NCI-H524 treated with DMSO at 0.1 percent for 48 hours (cell line): ENCODE data around the gene OR2C1.

Experiments used
- DNase-seq: peaks from one replicate; lab custom pipeline; 2025; lab: John Stamatoyannopoulos, UW

The OR2C1 gene

DNA sequence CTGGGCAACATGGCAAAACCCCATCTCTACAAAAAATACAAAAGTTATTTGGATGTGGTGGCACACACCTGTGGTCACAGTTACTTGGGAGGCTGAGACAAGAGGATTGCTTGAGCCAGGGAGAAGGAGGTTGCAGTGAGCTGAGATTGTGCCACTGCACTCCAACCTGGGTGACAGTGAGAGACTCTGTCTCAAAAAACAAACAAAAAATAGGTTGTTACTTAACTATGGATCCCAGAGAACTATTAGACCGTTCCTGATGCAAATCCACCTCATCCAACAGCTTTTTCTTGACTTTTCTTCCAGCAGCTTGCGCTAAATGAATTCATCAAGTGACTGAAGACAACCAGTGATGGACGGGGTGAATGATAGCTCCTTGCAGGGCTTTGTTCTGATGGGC, at the start of gene OR2C1:
Gene OR2C1, plus strand, starts transcription at position 301 of the 400 bp plus-strand sequence. Its CDS starts 52 bp downstream, at position 353.
- DNase-seq = no peak

DNA sequence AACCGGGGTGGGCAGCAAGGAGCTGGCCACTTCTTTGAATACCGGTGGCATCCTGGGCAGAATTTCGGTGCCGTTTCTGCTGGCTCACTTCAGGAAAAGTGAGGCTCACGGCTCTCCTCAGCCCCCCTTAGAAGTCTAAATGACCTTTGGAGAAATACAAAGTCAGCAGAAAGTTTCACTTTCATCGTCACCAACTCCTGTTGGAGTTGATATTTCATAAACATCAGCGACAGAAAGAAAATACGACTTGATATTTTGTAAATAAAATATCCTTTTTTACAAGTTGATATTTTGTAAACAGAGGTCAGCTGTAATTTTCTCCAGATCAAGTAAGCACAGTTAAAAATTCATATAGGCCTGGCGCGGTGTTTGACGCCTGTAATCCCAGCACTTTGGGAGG, 49.6 kb upstream of the OR2C1 start:
- DNase-seq = no peak

DNA sequence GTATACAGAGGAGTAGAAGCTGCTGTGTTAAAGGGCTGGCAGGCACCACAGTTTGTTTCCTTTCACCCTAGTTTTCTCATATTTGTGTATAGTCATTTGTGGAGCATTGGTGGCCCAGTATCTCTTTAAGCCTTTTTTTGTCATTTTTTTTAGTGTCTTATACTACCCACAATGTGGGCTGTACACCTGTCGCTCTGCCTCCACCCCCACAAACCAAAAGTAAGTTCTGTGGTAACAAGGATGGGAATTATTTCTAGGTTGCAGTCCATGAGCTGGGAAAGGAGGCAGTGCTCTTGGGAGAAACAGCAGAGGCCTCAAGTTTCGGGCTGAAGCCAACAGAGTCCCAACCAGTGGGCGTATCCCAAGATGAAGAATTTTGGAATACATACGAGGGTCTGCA, 44.2 kb upstream of the OR2C1 start:
- no peak for DNase-seq

DNA sequence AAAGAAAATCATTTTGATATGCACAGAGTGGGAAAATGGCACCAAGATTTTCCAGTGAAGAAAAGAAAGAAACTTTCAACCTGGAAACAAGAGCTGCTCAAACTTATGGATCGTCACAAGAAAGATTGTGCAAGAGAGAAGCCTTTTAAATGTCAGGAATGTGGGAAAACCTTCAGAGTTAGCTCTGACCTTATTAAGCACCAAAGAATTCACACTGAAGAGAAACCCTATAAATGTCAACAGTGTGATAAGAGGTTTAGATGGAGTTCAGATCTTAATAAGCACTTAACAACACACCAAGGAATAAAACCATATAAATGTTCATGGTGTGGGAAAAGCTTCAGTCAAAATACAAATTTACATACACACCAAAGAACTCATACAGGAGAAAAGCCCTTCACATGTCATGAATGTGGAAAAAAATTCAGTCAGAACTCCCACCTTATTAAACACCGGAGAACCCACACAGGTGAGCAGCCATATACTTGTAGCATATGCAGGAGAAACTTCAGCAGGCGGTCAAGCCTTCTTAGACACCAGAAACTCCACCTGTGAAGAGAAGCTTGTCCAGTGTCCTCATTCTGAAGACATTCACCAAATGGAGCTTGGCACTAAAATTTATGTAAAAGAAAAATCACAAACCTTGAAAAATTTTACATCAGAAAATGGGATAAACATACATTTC, 38.2 kb upstream of the OR2C1 start:
- no peak for DNase-seq

DNA sequence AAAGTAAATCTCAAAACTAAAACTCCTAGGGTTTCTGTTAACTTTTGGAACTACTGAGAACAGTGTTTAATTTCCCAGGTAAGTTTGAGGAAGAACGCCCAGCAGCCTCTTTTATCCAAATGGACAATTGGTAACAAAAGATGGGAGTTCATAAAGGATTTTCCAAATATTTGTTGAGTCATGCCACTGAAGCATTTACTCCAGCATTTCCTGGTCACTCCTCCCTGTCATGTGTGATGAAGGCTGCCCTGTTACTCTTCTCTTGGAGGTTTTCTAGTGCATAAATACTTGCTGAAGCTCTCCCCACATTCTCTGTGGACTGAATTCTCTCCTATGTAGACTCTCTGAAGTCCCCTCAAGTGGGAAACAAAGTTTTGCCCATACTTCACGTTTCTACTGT, 33.9 kb upstream of the OR2C1 start:
- DNase-seq = no peak

DNA sequence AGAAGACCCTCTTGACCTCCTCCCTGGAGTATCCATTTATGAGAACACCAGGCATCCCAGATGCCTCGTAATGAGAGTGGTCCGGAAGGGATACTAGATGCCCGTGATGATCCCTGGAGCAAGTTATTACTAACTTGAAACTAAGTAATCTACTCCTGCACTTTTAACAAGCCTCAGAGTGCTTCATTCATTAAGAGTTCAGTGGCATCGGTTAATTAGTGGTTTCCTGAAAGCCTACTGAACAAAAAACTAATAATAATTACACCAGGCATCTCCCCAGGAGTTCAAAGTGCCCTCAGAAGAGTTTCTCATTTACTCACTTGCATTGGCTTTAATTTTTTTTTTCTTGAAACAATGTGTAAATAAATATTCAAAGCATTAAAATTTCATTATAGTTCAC, 28.2 kb upstream of the OR2C1 start:
- DNase-seq = no peak

DNA sequence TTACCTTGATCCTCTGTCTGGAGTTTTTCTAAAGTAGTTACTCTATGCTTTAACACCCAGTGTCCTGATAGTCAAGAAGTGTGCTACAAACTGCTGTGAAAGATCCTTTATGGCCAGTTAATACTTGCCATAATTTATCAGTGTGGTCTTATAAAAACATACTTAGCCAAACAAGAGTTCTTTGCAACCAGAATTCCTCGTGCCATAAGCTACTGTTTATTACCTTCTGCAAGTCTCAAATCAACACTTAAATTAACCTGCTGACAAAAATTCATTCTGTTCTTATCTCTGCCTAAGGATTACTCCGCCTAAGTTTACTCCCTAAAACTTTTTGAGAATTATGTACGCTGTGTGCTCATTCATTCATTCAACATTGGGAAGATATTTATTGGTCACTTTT, 27.6 kb upstream of the OR2C1 start:
- DNase-seq = no peak

DNA sequence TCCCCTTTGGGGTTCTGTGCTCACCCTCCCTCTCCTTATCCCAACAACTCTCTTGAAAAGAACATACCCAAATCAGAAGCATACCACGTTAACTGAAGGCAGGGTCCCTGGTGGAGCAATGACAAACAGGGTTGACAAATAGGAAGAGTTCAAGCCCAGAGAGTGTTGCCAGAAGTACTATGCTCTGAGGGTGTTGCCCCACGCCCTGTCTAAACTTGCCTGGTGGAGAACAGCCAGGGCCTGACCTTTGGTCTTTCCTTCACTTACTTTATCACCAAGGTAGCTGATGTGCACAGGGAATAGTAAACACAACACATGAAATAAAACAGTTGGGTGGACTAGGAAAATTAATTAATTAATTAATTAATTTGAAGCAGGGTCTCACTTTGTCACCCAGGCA, 27.0 kb upstream of the OR2C1 start:
- DNase-seq = no peak

DNA sequence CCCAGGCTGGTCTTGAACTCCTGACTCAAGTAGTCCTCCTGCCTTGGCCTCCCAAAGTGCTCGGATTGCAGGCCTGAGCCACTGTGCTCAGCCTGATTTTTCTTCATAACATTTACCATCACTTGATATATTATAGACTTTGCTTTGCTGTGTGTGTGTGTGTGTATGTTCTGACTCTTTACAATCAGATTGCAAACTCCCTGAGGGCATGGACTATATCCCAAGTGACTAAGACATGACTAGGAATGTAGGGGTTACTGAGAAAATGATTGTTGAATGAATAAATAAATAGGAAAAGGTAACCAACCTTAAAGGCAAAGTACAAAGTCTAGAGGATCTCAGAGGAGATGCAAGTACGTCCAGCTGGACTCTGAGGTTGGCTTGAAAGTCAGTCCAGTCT, 9.6 kb upstream of the OR2C1 start:
- no peak for DNase-seq

DNA sequence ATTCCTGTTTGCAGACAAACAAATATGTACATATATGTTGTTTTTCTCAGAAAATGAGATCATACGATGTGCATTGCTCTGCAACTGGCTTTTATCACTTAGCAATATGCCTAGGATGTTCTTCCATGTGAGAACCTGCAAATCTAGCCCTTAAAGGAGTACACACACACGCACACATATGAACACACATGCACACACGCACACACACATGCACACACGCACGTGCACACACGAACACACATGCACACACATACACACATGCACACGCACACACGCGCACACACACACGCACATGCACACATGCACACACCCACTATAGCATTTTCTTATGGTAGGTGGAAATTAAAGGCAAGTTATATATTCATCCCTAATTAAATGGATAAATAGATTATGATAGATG, 8.1 kb upstream of the OR2C1 start:
- no peak for DNase-seq

DNA sequence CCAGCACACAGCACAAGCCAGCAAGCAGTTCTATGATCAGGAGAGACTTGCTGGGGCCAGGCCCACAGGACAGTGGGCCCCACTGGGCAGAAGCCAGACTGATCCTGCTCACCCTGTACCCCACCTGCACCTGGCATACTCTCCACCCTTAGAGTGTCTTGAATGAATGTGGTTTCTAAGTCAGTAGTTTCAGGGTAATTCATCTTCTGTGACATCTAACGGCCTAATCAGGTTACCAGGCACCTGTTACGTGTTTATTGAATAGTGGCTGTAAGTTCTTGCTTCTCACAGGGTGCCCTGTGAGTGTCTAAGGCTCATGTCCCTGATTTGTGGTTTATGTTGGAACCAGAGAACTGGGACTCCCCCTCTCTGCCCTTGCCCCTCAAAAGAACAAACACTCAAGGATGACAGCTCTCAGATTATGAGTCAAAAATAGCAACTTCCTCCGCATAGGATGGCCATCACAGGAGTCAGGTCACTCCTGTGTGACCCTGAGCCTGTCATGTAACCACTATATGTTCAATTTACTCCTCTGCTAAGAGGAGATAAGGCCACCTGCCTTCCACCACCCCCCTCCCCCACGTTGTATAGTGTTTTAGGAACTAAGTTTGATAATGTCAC, 7.0 kb upstream of the OR2C1 start:
- no peak for DNase-seq

DNA sequence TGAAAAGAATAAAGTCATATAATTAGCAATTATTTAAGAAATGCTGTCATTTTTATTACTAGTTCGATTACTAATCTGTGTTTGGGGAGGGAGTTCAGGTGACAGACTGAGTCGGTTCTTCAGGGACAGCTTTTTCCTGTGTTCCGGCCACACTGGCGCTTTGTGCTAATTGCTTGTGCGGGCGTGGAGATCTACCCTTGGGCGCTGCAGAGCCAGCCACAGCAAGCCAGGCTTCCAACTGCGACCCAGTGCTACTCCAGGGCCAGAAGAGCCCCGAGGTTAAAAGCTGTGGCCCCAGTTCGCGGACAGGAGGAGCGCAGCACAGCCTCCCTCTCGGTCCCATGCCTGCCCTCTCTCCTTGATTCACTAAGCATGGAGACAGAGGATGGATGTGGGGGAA, 6.5 kb upstream of the OR2C1 start:
- DNase-seq = no peak

DNA sequence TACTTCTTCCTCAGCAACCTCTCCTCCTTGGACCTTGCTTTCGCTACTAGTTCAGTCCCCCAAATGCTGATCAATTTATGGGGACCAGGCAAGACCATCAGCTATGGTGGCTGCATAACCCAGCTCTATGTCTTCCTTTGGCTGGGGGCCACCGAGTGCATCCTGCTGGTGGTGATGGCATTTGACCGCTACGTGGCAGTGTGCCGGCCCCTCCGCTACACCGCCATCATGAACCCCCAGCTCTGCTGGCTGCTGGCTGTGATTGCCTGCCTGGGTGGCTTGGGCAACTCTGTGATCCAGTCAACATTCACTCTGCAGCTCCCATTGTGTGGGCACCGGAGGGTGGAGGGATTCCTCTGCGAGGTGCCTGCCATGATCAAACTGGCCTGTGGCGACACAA, 429 bp downstream of the OR2C1 start:
- no peak for DNase-seq

DNA sequence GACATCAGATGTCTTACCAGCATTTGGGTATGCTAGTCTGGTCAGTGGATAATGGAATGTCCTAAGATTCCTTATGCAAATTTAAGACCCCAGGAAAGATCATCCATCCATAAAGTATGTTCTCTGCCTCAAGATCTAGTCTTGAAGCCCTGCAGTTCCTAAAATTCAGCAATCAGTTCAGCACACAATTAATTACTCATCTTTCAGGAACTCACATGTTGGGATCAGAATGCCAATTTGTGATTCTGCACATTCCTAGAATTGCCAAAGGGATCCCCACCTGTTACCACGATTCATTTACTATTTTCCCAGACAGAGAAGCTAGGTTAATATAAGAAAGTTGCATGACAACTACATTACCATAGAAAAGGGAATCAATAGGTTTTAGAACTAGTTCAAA, 3.2 kb downstream of the OR2C1 start:
- DNase-seq = no peak

DNA sequence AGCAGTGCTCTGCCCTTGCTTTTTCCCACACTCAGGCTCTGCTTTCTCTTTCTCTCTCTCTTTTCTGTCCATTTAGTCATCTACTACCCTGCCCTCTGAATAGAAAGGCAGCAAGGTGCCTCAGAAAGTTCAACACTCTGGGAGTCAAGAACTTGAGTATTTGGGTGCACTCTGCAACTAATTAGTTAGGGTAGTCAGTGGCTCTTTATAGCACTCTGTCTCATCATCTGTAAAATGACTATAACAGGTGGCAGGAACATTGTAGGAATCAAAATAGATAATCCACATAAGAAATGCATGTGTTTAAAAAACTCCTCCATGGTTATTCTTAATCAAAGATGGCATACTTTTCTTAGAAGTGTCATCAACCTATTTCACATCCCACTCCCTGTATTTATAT, 7.2 kb downstream of the OR2C1 start:
- DNase-seq = no peak

DNA sequence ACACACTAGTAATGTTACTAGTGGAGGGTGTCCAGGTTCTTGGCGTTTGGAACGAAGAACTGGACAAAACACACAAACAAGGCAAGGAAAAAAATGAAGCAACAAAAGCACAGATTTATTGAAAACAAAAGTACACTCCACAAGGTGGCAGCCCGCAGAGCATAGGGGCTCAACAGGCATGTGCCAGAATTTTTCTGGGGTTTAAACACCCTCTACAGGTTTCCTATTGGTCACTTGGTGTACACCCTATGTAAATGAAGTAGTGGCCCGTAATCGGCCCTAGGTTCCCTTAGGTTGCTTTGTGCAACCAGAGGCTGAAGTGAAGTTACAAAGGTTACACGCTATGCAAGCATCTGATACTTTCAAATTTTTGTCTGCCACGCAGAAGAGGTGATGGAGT, 8.1 kb downstream of the OR2C1 start:
- DNase-seq = no peak

DNA sequence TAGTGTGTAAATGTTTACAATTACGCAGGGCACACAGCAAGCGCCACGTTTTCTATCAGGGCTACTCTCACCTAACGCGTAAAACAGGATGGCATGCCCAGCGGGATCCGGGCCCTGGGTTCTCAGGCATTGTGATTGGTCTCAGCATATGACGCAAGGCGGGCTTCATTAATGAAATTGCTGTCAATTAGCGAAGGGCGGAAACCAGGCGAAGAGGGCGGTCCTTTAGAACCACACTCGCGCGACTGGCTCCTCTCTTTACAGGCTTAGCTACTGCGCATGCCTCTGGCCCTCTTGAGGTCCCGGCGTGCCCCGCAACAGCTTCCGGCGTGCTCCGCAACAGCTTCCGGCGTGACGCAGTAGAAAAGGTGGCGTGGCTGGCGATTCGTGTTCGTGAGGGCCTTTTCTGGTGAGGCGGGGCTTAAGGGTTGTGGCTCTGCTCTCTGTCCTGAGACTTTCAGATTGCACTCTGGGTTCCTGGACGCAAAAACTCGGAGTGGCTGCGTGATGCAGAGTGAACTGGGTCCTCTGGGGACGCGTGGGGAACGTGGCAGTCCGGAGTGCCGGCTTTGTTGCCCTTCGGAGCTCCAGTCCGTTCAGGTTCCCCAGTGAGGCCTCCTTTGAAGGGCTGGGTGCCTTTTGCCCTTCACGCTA, 9.2 kb downstream of the OR2C1 start:
- DNase-seq = no peak

DNA sequence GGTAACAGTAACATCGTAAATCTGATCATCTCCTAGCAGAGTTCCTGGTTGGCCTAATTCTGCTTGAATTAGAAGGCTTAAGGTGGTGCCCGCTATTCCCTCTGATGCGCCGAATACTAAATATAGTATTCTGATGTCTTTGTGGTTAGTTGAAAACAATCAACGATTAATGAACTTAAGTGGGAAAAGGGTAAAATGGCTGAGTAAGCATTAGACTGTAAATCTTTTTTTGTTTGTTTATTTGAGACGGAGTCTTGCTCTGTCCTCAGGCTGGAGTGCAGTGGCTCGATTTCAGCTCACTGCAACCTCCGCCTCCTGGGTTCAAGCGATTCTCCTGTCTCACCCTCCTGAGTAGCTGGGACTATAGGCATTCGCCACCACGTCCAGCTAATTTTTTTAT, 13.4 kb downstream of the OR2C1 start:
- no peak for DNase-seq

DNA sequence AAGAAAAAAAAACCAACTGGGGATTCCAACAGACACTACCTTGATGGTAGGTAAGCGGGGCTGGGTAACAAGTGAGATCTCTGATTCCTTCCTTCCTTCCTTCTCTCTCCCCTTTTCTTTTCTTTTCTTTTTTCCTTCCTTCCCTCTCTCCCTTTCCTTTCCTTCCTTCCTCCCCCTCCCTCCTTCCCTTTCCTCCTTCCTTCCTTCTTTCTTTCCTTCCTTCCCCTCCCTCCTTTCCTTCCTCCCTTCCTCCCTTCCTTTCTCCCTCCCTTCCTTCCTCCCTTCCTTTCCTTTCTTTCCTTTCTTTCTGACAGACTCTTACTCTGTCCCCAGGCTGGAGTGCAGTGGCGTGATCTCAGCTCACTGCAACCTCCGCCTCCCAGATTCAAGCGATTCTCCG, 20.0 kb downstream of the OR2C1 start:
- no peak for DNase-seq

DNA sequence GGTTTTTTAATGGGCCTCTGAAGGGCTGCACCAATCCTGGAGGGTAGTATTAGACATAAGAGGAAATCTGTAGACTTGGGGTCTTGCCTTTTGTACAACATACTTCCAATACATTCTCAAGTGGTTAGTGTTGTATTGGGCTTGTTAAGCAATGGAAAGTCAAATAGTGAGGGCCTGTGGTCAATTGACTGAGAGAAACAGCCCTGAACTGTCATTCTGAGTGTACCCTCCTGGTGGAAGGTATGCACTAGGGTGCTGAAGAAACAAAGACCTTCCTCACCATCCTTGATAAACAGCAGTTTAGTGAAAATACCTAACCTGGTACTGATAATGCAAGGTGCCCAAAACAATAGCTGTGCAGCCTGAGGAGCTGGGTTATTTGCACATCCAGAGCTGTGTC, 22.2 kb downstream of the OR2C1 start:
- no peak for DNase-seq

DNA sequence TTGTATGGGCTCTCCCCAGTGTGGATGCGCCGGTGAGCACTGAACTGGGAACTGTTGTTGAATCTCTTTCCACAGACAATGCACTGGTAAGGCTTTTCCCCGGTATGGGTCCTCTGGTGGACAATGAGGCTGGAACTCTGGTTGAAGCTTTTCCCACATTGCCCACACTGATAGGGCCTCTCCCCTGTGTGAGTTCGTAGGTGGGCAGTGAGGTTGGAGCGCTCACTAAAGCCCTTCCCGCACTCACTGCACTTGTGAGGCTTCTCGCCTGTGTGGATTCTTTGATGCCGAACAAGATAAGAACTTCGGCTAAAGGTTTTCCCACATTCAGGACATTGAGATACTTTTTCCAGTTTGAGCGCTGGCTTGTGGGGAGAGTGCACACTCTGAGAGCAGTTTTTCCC, 27.4 kb downstream of the OR2C1 start:
- no peak for DNase-seq

DNA sequence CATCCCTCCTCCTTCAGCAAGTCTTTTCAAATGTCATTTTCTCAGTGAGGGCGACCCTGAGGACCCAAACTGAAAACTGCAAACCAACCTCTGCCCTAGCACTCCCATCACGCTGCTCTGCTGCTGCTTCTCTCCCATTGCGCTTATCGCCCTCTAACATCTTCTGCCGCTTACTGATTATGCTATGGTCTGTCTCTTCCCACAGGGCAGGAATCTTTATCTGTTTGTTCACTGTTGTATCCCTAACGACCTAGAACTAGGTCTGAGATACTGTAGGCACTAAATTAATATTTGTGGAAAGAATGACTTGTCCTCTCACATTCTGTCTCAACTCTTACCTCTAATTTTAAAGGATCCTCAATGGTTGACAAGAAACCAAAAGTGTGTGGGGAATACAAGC, 32.6 kb downstream of the OR2C1 start:
- no peak for DNase-seq

DNA sequence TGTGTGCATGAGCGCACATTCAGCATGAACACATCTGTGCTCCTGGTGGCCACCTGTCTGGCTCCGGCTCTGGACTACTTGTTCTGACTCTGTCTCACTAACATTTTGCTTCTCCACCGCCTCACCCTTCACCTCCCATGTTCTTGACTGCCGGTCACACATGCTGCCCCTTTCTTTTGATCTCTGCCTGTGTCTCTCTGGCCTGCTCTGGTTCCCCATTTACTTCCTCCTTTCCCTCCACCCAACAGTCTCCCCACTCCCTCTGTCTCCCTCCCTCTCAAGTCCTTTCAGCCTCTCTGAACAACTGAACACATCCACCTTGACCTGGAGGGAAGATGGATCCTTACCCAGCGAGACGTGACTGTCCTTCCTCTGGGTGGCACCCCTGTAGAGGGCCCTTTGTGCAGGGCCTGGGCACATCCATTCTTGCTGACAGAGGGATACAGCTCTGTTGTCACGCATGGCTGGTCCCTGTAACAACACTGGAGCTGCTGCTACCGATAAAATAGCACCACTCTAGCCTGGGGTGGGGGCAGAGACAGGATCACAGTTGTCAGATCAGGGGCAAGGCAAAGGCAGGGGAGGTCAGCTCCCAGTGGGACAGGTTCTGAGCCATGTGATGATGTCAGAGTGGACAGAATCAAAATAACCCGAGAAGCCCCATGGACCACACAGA, 34.1 kb downstream of the OR2C1 start:
- DNase-seq = no peak
